ENCODE measurements around the gene STXBP5L.

The STXBP5L gene

DNA sequence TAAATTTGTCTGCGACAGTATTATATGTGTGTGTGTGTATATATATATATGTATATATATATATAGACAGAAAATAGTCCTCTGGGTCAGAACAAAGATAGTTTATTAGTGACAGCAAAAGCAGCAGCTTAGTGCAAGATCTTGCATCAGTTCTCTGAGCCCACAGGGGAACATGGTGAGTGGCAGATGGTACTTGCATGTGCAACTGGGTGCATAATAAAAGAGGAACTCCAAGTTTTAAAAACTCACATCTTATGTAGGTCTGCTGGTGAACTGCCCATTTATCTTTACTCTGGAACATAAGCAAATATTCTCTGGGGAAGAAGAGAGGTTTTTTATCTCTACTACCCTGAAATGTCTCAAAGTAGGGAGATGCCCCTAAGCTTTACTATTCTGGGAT, 361.4 kb downstream of the STXBP5L start:
- TF ChIP-seq, protein P1, sequence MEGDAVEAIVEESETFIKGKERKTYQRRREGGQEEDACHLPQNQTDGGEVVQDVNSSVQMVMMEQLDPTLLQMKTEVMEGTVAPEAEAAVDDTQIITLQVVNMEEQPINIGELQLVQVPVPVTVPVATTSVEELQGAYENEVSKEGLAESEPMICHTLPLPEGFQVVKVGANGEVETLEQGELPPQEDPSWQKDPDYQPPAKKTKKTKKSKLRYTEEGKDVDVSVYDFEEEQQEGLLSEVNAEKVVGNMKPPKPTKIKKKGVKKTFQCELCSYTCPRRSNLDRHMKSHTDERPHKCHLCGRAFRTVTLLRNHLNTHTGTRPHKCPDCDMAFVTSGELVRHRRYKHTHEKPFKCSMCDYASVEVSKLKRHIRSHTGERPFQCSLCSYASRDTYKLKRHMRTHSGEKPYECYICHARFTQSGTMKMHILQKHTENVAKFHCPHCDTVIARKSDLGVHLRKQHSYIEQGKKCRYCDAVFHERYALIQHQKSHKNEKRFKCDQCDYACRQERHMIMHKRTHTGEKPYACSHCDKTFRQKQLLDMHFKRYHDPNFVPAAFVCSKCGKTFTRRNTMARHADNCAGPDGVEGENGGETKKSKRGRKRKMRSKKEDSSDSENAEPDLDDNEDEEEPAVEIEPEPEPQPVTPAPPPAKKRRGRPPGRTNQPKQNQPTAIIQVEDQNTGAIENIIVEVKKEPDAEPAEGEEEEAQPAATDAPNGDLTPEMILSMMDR (conservative IDR thresholded peaks at IDR 0.05; ENCODE audit: low read depth, low read length): no peak
- no peaks in the 10 kb centered on the region for H3K36me3 ChIP-seq (ENCODE audit: insufficient read depth)
- no peaks in the 10 kb centered on the region for H3K4me1 ChIP-seq (ENCODE audit: low read depth, poor library complexity, severe bottlenecking)
- H3K9ac ChIP-seq: no peak overlapping the region
- H4K20me1 ChIP-seq (ENCODE audit: insufficient read depth): no peaks in the 10 kb centered on the region
- no peak overlapping the region for H2AFZ ChIP-seq (ENCODE audit: low read depth)
- H3K4me2 ChIP-seq: no peak overlapping the region
- H3K4me3 ChIP-seq (IDR thresholded peaks at IDR 0.05; ENCODE audit: insufficient read depth, low read depth, low read length): no peak overlapping the region
- H3K27ac ChIP-seq: no peak overlapping the region
- H3K27me3 ChIP-seq (ENCODE audit: insufficient read depth, low read depth): no peaks in the 10 kb centered on the region; the same call in 1 of the 2 replicates
- H3K79me2 ChIP-seq (ENCODE audit: insufficient read depth, low read depth): no peaks in the 10 kb centered on the region

DNA sequence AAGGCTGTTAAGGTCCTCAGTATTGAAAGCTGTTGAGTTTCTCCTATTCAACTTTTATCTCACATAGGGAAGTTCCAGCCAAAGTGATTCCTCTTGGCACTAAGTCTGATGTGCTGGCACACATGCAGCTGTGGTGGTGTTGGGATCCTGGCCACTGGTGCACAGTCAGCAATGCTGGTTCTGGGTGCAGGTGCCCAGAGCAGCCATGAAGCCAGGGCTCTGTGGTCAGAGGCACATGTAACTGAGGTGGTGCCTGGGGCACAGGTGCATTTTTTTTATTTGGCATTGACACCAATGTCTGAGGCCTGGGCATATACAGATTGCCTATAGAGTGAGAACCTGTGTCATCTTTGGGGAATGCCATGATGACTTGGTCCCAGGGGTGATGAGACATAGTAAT, 366.4 kb downstream of the STXBP5L start:
- H3K27me3 ChIP-seq (ENCODE audit: insufficient read depth, low read depth): no peaks in the 10 kb centered on the region; the same call in 1 of the 2 replicates
- TF ChIP-seq, protein P1 (conservative IDR thresholded peaks at IDR 0.05; ENCODE audit: low read depth, low read length): no peak
- H3K9ac ChIP-seq: no peak overlapping the region
- H3K4me3 ChIP-seq (IDR thresholded peaks at IDR 0.05; ENCODE audit: insufficient read depth, low read depth, low read length): no peak overlapping the region
- H3K4me2 ChIP-seq: no peak overlapping the region
- H3K4me1 ChIP-seq (ENCODE audit: low read depth, poor library complexity, severe bottlenecking): no peaks in the 10 kb centered on the region
- H3K36me3 ChIP-seq (ENCODE audit: insufficient read depth): no peaks in the 10 kb centered on the region
- H3K79me2 ChIP-seq (ENCODE audit: insufficient read depth, low read depth): no peaks in the 10 kb centered on the region
- H4K20me1 ChIP-seq (ENCODE audit: insufficient read depth): no peaks in the 10 kb centered on the region
- no peak overlapping the region for H3K27ac ChIP-seq
- H2AFZ ChIP-seq (ENCODE audit: low read depth): no peak overlapping the region

GRCh38 chr3:121295452-121295851, 387.4 kb downstream of the STXBP5L start:
- Histone ChIP-seq H3K27ac (no peak overlapping the region), H3K4me3 (IDR thresholded peaks at IDR 0.05; ENCODE audit: insufficient read depth, low read depth, low read length) (no peak overlapping the region)

GRCh38 chr3:121295979-121296378, 388.0 kb downstream of the STXBP5L start:
- Histone ChIP-seq H2AFZ (ENCODE audit: low read depth) (no peak overlapping the region), H3K9ac (no peak overlapping the region), H4K20me1 (ENCODE audit: insufficient read depth) (no peaks in the 10 kb centered on the region), H3K4me3 (IDR thresholded peaks at IDR 0.05; ENCODE audit: insufficient read depth, low read depth, low read length) (no peak overlapping the region), H3K4me1 (ENCODE audit: low read depth, poor library complexity, severe bottlenecking) (no peaks in the 10 kb centered on the region), H3K4me2 (no peak overlapping the region), H3K27me3 (ENCODE audit: insufficient read depth, low read depth) (no peaks in the 10 kb centered on the region), H3K36me3 (ENCODE audit: insufficient read depth) (no peaks in the 10 kb centered on the region), H3K27ac (no peak overlapping the region), H3K79me2 (ENCODE audit: insufficient read depth, low read depth) (no peaks in the 10 kb centered on the region)
- TF ChIP-seq, protein P1 (conservative IDR thresholded peaks at IDR 0.05; ENCODE audit: low read depth, low read length): no peak

More at GRCh38 chr3:121295452-121295851, 387.4 kb downstream of the STXBP5L start:
- no peak overlapping the region for H3K4me2 ChIP-seq
- H3K79me2 ChIP-seq (ENCODE audit: insufficient read depth, low read depth): no peaks in the 10 kb centered on the region
- no peak overlapping the region for H2AFZ ChIP-seq (ENCODE audit: low read depth)
- H3K27me3 ChIP-seq (ENCODE audit: insufficient read depth, low read depth): no peaks in the 10 kb centered on the region
- H3K4me1 ChIP-seq (ENCODE audit: low read depth, poor library complexity, severe bottlenecking): no peaks in the 10 kb centered on the region
- H3K36me3 ChIP-seq (ENCODE audit: insufficient read depth): no peaks in the 10 kb centered on the region
- TF ChIP-seq, protein P1 (conservative IDR thresholded peaks at IDR 0.05; ENCODE audit: low read depth, low read length): no peak
- no peak overlapping the region for H3K9ac ChIP-seq
- no peaks in the 10 kb centered on the region for H4K20me1 ChIP-seq (ENCODE audit: insufficient read depth)

Data from KMS-11 (cell line).